Body of pancreas (tissue), 4 donors: ENCODE measurements around the gene MTREX. TPM values are rescaled to one million over a fixed set of nuclear protein-coding genes. Genes with fewer than 3 reads are reported as not detected.

ENCODE experiments used
- ATAC-seq: fragments of 150-250 bp; one replicate; pipeline ENCODE4 v1.9.1; 2016
- DNase-seq, 4 donors: peaks; one replicate each; pipeline ENCODE4 v3.0.0-alpha.2; 2019
- H3K27ac ChIP-seq, 4 donors: fragments of 200-600 bp; sonication (generic); 1 replicate in 3 of 4; 2 replicates in 1 of 4; pipeline versions ENCODE4 v1.5.1 to v1.6.1; 2016 to 2019; ENCODE audit warnings: mild to moderate bottlenecking in 1 of 4, mixed read lengths in 1 of 4, moderate library complexity in 1 of 4
- H3K27me3 ChIP-seq, 2 donors: fragments of 200-600 bp; sonication (generic); one replicate each; pipeline ENCODE4 v1.6.0; 2016; ENCODE audit warnings: mild to moderate bottlenecking in 1 of 2
- H3K36me3 ChIP-seq, 2 donors: fragments of 200-600 bp; sonication (generic); replicated peaks in 1 of 2; 2 replicates each; pipeline ENCODE4 v1.5.1; 2016; ENCODE audit warnings: low read depth in 2 of 2; ENCODE audit not compliant: insufficient read depth in 1 of 2
- H3K4me1 ChIP-seq: fragments of 200-600 bp; sonication (generic); one replicate; pipeline ENCODE4 v1.6.0; 2016
- H3K4me3 ChIP-seq, 2 donors: fragments of 200-600 bp; sonication (generic); 1 replicate in 1 of 2; 2 replicates in 1 of 2; pipeline ENCODE4 v1.5.1; 2016 to 2019
- H3K9me3 ChIP-seq, 3 donors: fragments of 200-600 bp; sonication (generic); 1 replicate in 2 of 3; 2 replicates in 1 of 3; pipeline ENCODE4 v1.5.1; 2016
- POLR2A ChIP-seq, 3 donors: fragments of 450-650 bp; IDR thresholded peaks; one replicate each; pipeline ENCODE4 v1.6.1; 2016; ENCODE audit warnings: antibody characterized with exemption in 3 of 3, mild to moderate bottlenecking in 2 of 3
- WGBS, 2 donors: methylation state at CpG; one replicate each; pipeline ENCODE4 v1.1.5; 2017; 5-methylcytosine and 5-hydroxymethylcytosine counted together
- intact Hi-C: fragments of 100-400 bp; cut with DNase I; formaldehyde crosslinking; loops from one replicate; pipeline ENCODE4 v1.15.1; 2023
- total RNA-seq, 2 donors: library from RNA; depleted of rRNA; stranded (reverse); fragments of >200 nt; gene quantifications; one replicate each; pipeline ENCODE4 v1.1.0, GENCODE V29; 2016
- TF ChIP-seq, protein P1 (sequence below), 7 experiments: fragments of 450-650 bp in 4 of 7; fragments of 200-600 bp in 3 of 7; sonication (generic) in 3 of 7; IDR thresholded peaks; one replicate each; pipeline ENCODE4 v1.5.1; 2016 to 2019; ENCODE audit warnings: antibody characterized with exemption in 7 of 7

MTREX gene
- total RNA-seq, 2 donors from 2014 or later = 35.5 to 36.9 TPM

- no peak overlapping the region for H3K27ac ChIP-seq
- ATAC-seq = no peak
- TF ChIP-seq POLR2A (IDR thresholded peaks at IDR 0.05) = no peak
- TF ChIP-seq, protein P1, sequence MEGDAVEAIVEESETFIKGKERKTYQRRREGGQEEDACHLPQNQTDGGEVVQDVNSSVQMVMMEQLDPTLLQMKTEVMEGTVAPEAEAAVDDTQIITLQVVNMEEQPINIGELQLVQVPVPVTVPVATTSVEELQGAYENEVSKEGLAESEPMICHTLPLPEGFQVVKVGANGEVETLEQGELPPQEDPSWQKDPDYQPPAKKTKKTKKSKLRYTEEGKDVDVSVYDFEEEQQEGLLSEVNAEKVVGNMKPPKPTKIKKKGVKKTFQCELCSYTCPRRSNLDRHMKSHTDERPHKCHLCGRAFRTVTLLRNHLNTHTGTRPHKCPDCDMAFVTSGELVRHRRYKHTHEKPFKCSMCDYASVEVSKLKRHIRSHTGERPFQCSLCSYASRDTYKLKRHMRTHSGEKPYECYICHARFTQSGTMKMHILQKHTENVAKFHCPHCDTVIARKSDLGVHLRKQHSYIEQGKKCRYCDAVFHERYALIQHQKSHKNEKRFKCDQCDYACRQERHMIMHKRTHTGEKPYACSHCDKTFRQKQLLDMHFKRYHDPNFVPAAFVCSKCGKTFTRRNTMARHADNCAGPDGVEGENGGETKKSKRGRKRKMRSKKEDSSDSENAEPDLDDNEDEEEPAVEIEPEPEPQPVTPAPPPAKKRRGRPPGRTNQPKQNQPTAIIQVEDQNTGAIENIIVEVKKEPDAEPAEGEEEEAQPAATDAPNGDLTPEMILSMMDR (IDR thresholded peaks at IDR 0.05) = no peak
- no peaks in the 10 kb centered on the region for H3K9me3 ChIP-seq
- intact Hi-C loops = no loop called here
- peaks cover 41% of the 10 kb centered on the region for H3K4me1 ChIP-seq
- DNase-seq = no peak
- no peak overlapping the region for H3K4me3 ChIP-seq
- H3K36me3 ChIP-seq = no peaks in the 10 kb centered on the region
- H3K27me3 ChIP-seq = no peaks in the 10 kb centered on the region
Observed at GRCh38 chr5:55469839-55470238, 162.1 kb downstream of the MTREX start.

DNA sequence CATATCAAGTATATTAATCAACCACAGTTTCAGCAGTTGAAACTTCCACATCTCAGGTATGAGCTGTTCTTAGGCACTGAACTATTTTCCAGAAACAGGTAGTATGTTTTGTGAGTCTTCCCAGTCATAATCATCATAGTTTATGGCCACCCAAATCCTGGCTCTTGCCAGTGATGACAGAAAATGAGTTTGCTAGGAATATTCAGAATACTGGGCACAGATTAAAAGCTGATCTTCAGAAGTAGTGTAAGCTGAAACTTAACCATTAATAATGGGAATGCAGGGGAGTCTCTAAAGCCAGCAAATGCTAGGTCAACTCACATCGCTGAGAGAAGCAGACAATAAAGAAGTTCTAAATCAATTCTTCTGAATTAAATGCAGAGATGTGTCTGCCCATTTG lies 162.5 kb downstream of the MTREX start:
- ATAC-seq = no peak
- 82 to 91% methylated on average over 1 of the region's 1 CpG for WGBS, 2 donors
- peak overlapping the region in 1 of 4 donors; percentile 11 for H3K27ac ChIP-seq

DNA sequence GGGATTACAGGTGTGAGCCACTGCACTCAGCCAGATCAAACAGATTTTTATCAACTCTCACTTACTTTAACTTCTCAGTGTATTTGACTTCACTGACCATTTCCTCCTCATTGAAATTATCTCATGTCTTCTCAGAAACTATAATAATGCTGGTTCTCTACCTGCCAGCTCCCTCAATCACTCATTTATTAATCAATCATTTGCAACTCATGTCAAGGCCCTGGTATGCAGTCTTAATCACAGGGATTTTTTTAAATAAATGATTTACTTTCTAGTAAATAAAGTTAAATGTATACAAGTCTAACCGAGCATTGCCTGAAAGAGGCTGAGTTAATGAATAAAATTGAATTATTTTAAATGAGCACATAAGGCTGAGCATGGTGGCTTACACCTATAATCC lies 163.7 kb downstream of the MTREX start:
- Histone ChIP-seq H3K27me3 (no peaks in the 10 kb centered on the region), H3K4me1 (peaks cover 41% of the 10 kb centered on the region), H3K9me3 (no peaks in the 10 kb centered on the region), H3K36me3 (no peaks in the 10 kb centered on the region), H3K4me3 (no peak overlapping the region), H3K27ac (no peak overlapping the region)
- ATAC-seq = peak; percentile 23
- WGBS, 2 donors = 13 to 25% methylated on average over 1 of the region's 1 CpG
- intact Hi-C loops = no loop called here
- no peak for TF ChIP-seq POLR2A (IDR thresholded peaks at IDR 0.05)
- TF ChIP-seq, protein P1 (IDR thresholded peaks at IDR 0.05) = no peak
- no peak for DNase-seq

More for the DNA sequence above, 162.5 kb downstream of the MTREX start:
- no peak for DNase-seq
- intact Hi-C loops = no loop called here
- Histone ChIP-seq H3K4me1 (peaks cover 41% of the 10 kb centered on the region), H3K36me3 (no peaks in the 10 kb centered on the region), H3K27me3 (no peaks in the 10 kb centered on the region), H3K9me3 (no peaks in the 10 kb centered on the region), H3K4me3 (no peak overlapping the region)
- no peak for TF ChIP-seq POLR2A (IDR thresholded peaks at IDR 0.05)
- TF ChIP-seq, protein P1 (IDR thresholded peaks at IDR 0.05) = no peak

DNA sequence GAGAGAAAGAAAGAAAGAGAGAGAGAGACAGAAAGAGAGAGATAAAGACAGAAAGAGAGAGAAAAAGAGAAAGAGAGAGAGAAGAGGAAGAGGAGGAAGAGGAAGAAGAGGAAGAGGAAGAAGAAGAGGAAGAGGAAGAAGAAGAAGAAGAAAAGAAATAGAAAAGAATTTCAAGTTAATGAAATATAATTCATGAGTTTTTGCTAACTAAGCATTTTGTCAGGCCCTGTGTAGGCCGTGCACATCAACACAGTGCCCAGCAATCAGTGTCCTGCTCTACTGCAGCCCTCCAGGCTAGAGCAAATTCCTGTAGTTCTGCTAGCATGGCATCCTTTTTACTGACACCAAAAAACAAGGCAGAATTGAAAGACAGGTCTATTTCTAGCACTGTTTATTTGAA lies 164.9 kb downstream of the MTREX start:
- Histone ChIP-seq H3K4me3 (no peak overlapping the region), H3K27me3 (no peaks in the 10 kb centered on the region), H3K4me1 (peaks cover 40% of the 10 kb centered on the region), H3K9me3 (no peaks in the 10 kb centered on the region), H3K36me3 (no peaks in the 10 kb centered on the region), H3K27ac (no peak overlapping the region)
- intact Hi-C loops = no loop called here
- WGBS, 2 donors = 90 to 94% methylated on average over 1 of the region's 1 CpG
- DNase-seq (no peak), ATAC-seq (no peak)
- TF ChIP-seq POLR2A (IDR thresholded peaks at IDR 0.05) = no peak
- TF ChIP-seq, protein P1 (IDR thresholded peaks at IDR 0.05) = no peak

Other genes with a start within 250 kb of the MTREX start
- gene GZMA, start 205.3 kb upstream of the MTREX start, total RNA-seq = not detected
- 1 to 10 TPM in 1 of 2 donors, under 1 TPM in 1; 0.99 to 6.7 TPM for gene GPX8, start 147.8 kb upstream of the MTREX start, total RNA-seq
- gene CDC20B, start 134.8 kb upstream of the MTREX start, total RNA-seq = not detected
- 1 to 10 TPM in 1 of 2 donors, not detected in 1; 1.3 TPM for gene MCIDAS, start 80.7 kb upstream of the MTREX start, total RNA-seq
- gene CCNO, start 74.4 kb upstream of the MTREX start, total RNA-seq = 10 to 100 TPM in 1 of 2 donors, 1 to 10 TPM in 1; 7.3 to 10.5 TPM
- gene DHX29, start 295 bp upstream of the MTREX start, total RNA-seq = 10 to 100 TPM; 11.9 to 25.4 TPM
- 100 to 1,000 TPM in 1 of 2 donors, 10 to 100 TPM in 1; 88.2 to 227 TPM for gene PLPP1, start 227.0 kb downstream of the MTREX start, total RNA-seq